SIG-M5 treated with dmso at 0.1 percent for 504 hours (cell line): ENCODE measurements around the gene IQSEC1.

ENCODE experiments used
- DNase-seq: peaks from one replicate; lab custom pipeline; 2025; ENCODE audit not compliant: unreplicated experiment; lab: John Stamatoyannopoulos, UW

The IQSEC1 gene

DNA sequence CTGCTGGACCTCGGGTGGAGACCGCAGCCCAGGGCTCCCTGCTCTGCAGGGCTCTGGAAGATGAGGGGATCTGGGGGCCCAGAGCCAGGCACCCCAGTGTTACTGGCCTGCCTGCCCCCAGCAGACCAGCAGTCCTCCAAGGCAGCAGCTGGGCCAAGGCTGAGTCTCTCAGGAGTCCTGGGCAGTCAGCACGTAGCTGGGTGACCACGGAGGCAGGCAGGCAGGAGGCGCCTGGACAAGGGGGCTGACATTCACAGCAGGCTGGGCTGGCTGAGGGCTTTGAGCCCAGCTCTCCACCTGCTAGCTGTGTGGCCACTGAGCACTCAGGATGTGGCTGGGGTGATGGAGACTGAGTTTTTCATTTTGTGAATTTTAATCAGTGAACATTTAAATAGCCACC, 67.9 kb downstream of the IQSEC1 start:
- DNase-seq, result no peak

DNA sequence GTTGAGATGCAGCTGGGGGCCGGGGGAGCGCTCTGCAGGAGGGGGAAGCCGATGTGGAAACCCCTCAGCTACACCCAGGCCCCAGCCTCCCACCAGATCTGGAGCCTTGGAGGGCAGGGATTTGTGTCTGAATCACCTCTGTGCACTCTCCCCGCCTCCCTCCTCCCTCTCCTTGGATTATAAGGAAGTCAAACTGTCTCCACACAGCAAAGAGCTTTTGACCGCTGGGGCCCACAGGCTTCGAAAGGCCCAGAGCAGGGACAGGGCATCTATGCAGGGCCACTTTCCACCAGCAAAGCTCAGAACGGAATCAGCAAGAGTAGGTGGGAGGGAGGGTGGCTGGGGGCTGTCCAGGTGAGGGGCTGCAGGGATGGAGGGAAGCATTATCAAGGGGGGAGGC, 68.9 kb downstream of the IQSEC1 start:
- no peak for DNase-seq

DNA sequence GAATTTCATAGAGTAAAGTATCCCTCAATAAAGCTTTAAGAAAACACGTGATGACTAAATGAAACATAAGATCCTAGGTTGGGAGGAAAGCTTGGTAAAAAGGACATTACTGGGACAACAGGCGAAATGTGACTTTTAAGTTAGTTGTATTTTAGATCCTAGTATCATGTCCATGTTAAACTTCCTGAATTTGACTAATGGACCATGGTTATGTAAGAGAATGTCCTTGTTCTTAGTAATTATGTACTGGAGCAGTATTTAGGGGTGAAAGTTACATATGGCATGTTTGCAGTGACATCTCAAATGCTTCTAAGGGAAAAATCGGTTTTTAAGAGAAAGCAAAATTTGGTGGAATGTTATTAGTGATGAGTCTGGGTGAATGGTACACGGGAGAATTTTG, 69.6 kb downstream of the IQSEC1 start:
- no peak for DNase-seq

DNA sequence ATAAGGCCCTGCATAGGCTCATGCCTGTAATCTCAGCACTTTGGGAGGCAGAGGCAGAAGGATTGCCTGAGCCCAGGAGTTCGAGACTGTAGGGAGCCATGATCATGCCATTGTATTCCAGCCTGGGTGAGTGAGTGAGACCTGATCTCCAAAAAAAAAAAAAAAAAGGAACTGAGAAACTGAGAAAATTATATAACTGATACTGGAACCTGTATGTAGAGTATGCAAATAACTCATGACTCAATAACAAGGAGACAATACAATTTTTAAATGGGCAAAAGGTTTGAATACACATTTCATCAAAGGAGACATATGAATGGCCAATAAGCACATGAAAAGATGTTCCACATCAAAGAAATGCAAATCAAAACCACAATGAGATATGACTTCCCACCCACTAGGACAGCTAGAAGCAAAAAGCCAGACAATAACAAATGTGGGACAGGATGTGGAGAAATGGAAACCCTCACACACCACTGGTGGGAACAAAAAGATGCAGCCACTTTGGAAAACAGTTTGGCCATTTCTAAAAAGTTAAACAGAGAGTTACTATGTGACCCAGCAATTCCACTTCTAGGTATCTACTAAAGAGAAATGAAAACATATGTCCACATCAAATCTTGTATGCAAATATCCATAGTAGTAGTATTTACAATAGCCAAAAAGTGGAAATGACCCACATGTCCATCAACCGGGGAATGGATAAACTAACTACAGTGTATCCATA, 70.7 kb downstream of the IQSEC1 start:
- no peak for DNase-seq

DNA sequence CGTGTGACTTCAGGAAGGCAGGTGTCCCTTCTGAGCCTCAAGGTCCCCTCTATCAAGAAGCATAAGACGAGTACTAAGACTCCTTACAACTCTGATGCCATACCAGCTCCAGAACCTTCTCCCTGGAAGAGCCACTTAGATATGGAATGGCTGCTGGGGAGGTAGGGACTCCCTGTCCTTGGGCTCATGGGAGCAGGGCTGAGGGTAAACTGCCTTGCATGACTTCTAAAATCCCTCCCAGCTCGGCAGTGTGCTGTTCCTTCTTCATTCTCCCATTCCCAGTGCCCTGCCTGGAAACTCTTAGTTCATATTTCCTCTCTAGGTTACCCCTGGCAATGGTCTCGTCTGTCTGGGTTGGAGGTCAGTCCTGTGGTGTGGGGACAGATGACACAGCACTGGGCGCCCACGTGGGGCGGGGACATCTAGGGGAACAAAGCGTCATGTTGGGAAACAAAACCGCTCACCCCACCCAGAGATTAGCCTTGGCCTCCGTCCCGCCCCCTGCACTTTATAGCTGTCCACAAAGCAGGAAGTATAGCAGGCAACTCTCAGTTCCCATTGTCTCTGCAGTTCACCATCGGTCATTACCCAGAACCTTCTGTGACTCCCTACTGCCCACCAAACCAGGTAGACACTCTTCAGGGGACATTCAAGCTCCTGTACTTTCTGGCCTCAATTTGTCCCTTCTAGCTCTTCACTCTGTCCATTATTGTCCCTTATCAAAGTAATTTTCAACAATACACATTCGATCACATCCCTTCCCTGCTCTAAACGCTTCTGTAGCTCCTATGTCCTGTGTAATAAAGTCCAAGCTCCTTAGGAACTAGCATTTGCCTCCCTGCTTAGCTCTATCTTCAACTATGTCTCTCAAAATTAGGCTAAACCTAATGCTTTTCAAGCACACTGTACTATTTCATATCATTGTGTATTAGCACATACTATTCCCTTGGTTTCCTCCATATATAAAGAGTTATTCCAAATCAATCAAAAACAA, 73.8 kb downstream of the IQSEC1 start:
- DNase-seq, result peak; percentile 97

DNA sequence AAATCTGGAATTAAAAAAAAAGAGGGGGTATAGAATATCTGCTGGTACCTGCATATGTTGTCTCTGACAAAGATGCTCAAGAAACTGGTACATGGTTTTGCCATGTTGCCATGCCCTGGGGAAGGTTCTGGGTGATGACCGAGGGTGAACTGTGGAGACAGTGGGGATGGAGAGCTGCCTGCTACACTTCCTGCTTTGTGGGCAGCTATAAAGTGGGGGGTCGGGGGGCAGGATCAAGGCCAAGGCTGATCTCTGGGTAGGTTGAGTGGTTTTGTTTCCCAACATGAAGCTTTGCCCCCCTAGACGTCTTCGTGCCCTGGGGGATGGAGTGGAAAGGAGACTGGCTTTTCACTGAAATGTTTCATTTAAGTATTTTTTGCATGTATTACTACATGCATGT, 74.6 kb downstream of the IQSEC1 start:
- DNase-seq, result peak; percentile 33

DNA sequence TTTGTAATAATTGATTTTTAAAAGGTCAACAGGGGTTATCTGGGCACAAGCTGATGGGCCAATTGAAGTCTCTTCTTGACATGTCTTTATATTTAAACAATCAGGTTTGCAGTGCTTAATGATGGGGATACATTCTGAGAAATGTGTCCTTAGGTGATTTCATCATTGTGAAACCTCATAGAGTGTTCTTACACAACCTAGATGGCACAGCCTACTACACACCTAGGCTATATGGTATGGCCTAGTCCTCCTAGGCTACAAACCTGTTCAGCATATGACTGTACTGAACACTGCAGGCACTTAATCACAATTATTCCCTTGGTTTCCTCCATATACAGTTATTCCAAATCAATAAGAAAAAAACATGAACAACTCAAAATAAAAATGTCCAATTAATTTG, 75.8 kb downstream of the IQSEC1 start:
- no peak for DNase-seq

DNA sequence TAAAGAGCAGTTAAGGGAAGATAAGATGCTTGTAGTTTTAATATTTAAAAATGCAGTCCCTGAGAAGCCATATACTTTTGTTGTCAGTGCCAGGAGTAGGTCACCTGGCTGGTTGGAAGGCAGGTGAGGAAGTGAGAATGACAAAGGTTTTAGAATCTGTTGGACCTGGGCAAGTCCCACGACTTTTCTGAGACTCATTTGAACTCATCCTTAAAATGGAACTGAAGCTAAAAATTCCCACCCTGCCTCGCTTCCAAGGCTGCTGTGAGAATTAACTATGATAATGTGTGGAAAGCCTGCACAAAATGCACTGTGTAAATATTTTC, 77.1 kb downstream of the IQSEC1 start:
- DNase-seq, result no peak

DNA sequence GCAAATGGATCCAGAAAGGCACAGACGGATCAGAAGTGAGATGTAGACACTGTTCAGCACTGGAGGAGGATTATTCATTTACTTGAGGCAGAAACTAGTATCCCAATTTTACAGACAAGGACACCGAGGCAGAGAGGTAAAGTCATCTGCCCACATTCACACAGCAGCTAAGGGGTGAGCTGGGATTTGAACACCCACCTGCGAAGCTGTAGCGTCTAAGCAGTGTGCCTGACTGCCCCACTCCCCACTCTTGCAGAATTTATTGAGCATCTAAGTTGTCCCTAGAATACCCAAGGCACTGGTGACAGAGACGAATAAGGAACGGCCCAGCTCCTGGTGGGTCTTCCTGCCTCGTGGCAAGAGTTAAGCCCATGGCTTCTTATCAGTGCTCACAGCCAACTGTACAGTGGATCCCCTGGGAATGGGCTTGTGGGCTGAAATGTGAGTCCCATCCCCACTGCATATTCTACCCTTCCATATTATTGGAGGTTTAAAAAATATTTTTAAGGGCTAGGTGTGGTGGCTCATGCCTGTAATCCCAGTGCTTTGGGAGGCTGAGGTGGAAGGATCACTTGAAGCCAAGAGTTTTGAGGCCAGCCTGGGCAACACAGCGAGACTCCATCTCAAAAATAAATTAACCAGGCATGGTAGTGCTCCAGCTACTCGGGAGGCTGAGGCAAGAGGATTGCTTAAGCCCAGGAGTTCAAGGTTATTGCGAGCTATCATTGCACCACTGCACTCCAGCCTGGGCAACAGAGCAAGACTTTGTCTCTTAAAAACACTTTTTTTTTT, 77.6 kb downstream of the IQSEC1 start:
- DNase-seq, result peak; percentile 31

DNA sequence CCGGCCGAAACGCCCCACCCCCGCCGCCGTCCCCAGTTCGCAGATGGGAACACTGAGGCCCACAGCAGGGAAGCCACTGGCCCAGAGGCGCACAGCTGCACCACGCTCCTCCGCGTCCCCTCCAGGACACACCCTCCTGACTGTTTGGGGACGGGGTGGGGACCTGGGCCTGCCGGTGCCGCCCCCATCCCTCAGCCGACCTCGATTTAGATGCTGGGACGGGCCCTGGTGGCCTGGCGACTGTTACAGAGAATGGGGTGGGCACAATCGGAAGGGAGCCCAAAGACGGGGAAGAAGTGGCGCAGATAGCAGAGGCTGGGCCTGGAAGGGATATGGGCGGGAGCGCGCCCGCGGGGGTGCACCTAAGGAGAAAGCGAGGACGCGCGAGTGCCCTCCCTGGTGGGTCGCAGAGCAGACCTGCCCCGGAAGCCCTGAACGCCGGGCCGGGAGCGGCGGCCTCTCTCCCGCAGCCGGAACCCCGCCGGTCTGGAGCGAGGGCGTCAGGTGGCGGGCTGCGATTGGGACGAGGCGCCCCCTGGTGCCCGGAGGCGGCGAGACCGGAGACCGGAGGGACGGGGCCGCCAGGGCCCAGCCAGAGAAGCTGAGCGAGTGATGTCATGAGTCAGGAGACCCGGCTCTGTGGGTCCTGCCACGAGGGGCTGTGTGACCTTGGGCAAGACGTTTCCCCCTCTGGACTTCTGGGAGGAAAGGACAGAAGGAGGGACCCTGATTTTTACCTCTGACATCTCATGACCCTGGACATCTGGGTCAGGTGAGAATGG, 78.4 kb downstream of the IQSEC1 start:
- DNase-seq, result peak; percentile 83

DNA sequence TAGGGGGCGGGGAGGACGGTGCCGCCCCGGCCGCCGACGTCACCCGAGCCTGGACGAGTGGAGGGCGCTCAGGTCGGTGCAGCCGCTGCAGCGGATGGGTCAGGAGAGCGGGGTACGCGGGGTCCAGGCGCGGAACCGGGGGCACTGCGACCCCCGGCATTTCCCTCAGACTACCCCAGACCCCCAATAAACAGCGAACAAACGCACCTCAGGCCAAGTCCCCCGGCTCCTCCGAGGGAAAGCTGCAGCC, 78.9 kb downstream of the IQSEC1 start:
- no peak for DNase-seq

DNA sequence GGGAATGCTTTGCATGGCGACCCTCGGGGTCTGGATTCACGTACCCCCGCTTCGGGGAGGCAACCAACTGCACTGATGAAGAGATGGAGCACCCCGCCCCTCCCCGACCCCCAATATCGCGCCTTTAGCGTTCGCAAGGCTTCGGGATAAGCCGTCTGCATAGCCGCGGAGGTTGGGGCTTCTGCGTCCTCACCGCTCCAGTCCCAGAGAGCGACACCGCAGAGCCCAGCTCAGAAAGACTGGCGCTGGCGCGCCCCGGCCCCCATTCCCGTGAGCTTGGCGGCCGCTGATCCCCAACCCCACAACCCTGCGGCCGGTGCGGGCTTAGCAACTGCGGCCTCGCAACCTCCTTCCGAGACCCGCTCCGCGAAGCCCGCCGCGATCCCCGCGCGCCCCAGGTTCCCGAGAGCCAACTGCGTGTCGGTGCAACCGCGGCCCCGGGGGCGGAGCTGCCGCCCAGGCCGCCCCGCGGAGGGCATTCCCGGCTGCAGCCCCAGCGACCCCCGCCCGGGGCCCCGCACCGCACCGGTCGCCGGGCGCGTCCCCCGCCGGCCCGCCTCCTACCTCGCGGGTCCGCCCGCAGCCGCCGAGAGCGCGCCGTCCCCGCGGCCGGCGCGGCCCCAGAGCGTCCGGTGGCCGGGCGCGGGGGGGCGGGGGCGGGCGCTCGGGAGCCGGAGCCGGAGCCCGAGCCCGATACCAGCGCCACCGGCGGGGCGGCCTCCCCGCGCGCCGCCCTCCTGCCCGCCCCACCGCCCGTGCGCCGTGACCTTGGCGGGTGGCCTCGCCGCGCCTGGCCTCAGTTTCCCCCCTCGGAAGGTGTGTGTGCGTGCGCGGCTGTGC, 79.5 kb downstream of the IQSEC1 start:
- DNase-seq, result no peak

DNA sequence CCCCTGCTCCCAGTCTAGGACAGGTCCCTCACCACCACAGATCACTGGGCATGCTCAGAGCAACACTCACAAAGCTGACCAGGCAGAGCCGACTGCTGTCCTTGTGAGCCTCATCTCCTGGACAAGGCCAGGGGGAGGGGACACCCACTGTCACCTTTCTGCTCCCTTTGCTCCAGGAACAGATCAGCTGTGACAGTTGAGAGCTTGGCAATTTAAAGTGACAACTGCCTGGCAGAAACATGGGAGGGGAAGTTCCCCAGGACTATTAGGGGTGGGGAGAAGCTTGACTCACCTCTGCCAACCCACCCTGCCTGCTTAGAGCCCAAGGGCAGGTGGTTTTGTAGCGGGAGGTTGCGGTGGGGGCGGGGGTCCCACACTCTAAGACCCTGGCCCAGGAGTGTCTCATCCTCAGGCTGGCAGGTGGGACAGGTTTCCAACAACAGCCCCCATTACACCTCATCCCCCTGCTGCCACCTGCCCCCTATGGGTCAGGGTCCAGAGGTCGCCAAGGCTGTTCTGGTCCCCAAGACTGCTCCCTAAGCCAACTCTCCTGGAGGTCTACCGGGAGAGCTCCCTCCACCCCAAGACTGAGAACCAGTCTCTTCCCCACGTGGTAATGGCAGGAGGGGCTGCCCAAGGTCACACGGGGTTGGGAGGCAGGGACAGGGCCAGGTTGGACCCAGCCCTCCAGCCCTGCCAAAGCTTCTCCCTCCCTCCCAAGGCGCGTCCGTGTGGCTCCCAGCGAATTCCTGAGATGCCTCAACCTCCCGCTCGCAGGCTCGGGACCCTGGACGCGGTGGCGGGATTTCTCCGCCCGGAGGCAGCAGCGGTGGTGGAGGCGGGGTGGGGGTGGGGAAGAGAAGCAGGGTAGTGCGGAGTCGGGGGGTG, 80.4 kb downstream of the IQSEC1 start:
- no peak for DNase-seq

DNA sequence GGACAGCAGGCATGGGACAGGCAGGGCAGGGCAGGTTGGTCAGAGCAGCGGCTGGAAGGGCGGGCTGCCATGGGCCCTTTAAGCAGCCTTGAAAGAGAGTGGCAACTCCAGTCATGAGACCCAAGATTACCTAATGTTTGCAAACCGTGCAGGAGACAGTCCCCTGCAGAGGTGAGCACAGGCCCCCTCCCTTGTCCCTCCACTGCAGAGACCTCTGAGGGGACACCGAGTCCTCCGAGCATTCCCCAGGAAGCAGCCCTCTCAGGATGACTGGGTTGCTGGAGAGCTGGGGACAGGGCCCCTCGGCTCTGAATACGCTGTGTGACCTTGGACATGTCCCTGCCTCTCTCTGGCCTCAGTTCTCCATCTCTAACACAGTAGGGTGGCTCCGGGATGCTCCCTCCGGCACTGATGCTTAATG, 81.4 kb downstream of the IQSEC1 start:
- DNase-seq, result no peak

DNA sequence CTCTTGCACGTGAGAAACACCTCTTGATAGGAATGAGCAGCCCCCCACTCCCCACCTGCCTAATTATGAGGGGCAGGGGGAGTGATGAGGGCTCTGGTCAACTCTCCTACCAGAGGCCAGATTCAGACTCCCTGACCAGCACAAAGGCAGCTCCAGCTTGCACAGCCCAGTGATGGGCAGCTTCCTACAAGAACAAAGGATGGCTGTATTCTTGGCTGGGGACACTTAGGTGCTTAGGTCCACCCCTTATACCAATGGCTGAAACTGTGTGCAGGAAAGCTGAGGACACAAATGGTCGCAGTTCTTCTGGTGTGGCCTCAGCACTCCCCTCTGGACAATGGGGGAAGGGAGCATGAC, 81.8 kb downstream of the IQSEC1 start:
- no peak for DNase-seq

DNA sequence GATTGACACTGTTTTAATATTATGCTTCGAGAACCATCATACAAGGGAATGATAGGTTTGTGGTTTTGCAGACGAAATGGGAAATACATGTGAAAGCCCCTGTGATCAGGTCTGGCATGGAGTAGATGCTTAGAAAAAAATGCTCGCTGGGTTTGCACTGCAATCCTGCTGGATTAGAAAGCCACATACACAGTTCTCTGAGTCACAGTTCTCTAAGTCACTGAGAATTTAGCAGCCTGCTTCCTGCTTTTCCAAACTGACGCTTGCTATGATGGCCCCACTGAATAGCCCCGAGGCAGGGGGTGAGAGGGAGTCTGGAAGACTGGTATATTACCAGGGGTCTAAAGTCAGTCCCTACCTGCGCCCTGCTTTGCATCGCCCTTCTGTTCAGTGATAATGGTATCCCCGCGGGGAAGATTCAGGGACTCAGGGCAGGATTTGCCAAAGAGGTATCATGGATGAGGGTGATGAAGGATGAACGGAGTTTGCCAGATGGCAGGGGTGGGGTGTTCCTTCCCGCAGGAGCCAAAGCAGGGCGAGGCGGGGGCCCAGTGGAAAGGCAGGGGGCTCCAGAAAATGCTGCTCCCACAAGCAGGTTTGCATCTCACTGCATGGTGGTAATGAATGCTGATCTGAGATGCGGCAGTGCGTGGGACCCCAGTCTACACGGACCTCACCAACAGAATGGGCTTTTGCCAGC, 82.3 kb downstream of the IQSEC1 start:
- DNase-seq, result no peak

DNA sequence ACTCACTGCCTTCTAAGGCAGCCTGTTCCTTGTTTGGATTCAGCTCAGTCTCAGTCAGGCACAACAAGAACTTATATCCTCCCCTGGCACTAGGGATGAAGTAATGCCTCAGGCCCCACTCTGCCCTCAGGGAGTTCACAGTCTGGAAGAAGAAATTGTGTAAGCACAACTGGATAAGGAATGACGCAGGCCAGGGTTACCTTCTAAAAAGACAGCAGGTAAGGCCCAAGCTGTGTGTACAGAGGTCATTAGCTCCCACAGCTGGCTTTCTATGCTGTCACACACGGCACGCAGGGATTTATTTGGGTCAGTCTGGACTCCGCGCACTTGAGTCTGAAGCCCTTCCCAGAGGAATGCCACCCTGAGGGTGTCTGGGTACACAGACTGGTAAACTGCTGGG, 82.9 kb downstream of the IQSEC1 start:
- DNase-seq, result no peak

DNA sequence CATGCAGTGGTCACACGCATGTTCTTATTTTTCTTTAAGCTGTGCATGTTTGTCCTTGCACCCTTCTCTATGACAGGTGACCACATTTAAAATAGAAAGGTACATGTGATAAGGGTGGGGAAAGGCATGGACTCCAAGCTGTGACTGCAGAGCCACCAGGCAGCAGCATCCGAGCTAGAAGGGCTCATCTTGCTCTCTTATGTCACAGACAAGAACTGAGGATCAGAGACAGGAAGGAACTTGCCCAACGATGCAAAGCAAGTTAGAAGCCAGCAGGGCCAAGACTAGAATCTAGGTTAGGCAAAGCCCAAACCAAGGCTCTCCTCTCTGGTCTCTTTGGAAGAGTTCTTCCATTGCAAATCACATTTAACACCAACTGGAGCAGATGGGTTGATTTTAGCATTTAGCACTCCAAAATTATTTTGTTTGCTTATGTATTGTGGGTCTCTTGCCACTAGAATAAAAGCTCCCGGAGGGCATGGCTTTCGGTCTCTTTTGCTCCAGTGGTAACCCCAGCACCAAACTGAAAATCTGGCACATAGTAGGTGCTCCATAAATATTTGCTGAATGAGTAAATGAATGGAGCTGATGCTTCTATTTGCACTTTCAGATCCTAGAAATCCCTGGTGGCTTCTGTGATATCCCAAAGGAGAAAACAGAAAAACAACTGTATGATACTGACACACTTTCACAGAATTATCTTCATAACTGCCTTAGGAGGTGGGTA, 84.3 kb downstream of the IQSEC1 start:
- no peak for DNase-seq
